ENCODE data around the gene TUBB1.

DNA sequence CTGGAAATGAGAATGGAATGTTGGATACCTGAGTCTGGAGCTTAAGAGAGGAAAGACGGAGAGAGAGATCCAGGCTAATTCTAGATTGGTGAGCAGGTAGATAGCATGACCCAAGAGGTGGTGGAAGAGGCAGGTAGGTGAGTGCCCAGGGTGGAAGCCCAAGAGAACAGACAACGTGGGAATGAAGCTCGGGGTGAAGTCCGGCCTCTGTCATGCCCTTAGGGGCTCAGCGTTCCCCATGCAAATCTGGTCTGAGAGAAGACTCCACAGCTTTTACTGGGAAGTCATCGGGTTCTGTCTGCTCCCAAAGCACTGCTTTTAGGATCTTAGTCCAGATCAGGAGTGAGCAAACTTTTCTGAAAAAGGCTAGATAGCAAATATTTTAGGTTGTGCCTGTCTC is 34.5 kb upstream of the TUBB1 start:
- TF ChIP-seq CTCF (optimal IDR thresholded peaks at IDR 0.05 in 1 of 3, IDR thresholded peaks at IDR 0.05 in 1 of 3, conservative IDR thresholded peaks at IDR 0.05 in 1 of 3; ENCODE audit: extremely low read depth in 1 of 3, insufficient read depth in 2 of 3, low read length in 3 of 3) (no peak), EZH2 (IDR thresholded peaks at IDR 0.05; ENCODE audit: low read length) (no peak)

Measured in keratinocyte (primary cell).